ENCODE measurements around the gene GRM7.

GRM7 gene

DNA sequence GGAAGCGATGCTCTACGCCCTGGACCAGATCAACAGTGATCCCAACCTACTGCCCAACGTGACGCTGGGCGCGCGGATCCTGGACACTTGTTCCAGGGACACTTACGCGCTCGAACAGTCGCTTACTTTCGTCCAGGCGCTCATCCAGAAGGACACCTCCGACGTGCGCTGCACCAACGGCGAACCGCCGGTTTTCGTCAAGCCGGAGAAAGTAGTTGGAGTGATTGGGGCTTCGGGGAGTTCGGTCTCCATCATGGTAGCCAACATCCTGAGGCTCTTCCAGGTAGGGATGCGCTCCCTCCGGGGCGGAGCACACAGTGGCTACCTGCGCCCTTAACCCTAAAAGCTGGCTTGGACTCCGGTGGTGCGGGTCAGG is 698 bp downstream of the GRM7 start:
- H2BK120ac ChIP-seq (ENCODE audit: insufficient read depth, low read length, poor library complexity): no peak overlapping the region
- no peak for DNase-seq
- H2AFZ ChIP-seq (ENCODE audit: insufficient read depth, low read length, poor library complexity): peak overlapping the region; percentile 5
- peak overlapping the region; percentile 64 for H3K4me3 ChIP-seq (ENCODE audit: low read depth, low read length)
- H4K8ac ChIP-seq (ENCODE audit: low read depth, low read length): no peak overlapping the region
- no peaks in the 10 kb centered on the region for H3K79me2 ChIP-seq (ENCODE audit: control insufficient read depth, insufficient read depth, low read length, poor library complexity)
- H3K79me1 ChIP-seq (ENCODE audit: low read length): no peaks in the 10 kb centered on the region
- no peak overlapping the region for H4K91ac ChIP-seq (ENCODE audit: low read depth, low read length)
- no peak overlapping the region for H3K14ac ChIP-seq (ENCODE audit: low read length)
- H2BK12ac ChIP-seq (ENCODE audit: low read length): no peak overlapping the region
- no peak overlapping the region for H2BK5ac ChIP-seq (ENCODE audit: low read depth, low read length, poor library complexity)
- H3K36me3 ChIP-seq (ENCODE audit: control insufficient read depth in 1 of 2, insufficient read depth in 2 of 2, low read length in 2 of 2): no peaks in the 10 kb centered on the region
- no peak overlapping the region for H4K12ac ChIP-seq (ENCODE audit: low read depth, low read length)
- no peak overlapping the region for H3K9ac ChIP-seq (ENCODE audit: low read length)
- H3K4me1 ChIP-seq (ENCODE audit: control insufficient read depth in 1 of 2, insufficient read depth in 2 of 2, low read length in 2 of 2): peaks cover 4 to 14% of the 10 kb centered on the region in 2 experiments
- no peak overlapping the region for H3K18ac ChIP-seq (ENCODE audit: low read length)
- peak overlapping the region; percentile 84 for H3K4me2 ChIP-seq (ENCODE audit: low read length)
- WGBS (ENCODE audit: extremely low coverage, insufficient coverage, insufficient read length): no CpG with 5 or more reads among the region's 30 CpGs
- no peak overlapping the region for H3K4ac ChIP-seq (ENCODE audit: low read depth, low read length)
- peaks cover 43% of the 10 kb centered on the region for H3K27me3 ChIP-seq (ENCODE audit: insufficient read depth, low read length)
- H3K27ac ChIP-seq (ENCODE audit: low read depth, low read length): no peak overlapping the region
- no peak overlapping the region for H2AK5ac ChIP-seq (ENCODE audit: low read length)
- peaks cover 5% of the 10 kb centered on the region for H3K9me3 ChIP-seq (ENCODE audit: insufficient read depth, low read depth, low read length)
- H3K23ac ChIP-seq (ENCODE audit: low read length): no peak overlapping the region

DNA sequence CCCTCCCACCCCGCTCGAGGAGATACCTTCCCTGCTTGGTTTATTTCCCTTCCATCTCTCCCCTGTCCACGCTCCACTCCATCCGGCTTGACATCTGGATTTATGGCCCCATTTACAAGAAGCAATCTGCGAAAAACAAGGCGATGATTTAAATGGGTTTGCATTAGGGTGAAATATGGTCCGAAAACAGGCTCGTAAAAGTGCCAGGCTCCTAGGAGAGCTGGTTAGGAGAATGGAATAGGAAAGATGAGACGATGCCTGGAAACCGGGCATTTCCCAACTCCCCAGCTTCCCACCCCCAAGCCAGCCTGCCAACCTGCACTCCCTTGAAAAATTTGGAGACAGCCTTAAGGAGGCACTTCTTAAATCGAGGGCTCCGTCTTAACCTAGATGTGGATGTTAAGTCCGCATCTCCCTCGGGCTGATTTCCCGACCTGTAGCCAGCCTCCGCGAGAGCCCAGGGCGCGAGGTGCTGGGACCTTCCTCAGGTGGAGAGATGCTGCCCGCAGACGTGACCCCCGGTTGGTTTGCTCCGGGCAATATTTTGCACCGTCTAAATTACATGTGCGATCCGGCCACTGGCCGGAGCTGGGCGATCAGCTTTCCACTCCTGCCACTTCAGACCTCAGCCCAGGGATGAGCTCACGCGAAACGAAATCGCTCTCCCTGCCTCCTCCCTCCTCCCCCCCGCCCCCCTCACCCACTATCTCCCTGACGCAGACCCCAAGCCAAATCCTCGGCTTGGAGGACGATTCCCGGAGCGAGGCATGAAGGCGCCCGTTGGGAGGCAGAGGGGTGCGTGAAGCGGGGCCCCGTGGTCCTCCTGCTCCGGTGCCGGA is 1.3 kb downstream of the GRM7 start:
- Histone ChIP-seq H3K36me3 (ENCODE audit: control insufficient read depth in 1 of 2, insufficient read depth in 2 of 2, low read length in 2 of 2) (no peaks in the 10 kb centered on the region), H4K8ac (ENCODE audit: low read depth, low read length) (no peak overlapping the region), H3K79me1 (ENCODE audit: low read length) (no peaks in the 10 kb centered on the region), H3K79me2 (ENCODE audit: control insufficient read depth, insufficient read depth, low read length, poor library complexity) (no peaks in the 10 kb centered on the region), H3K27ac (ENCODE audit: low read depth, low read length) (no peak overlapping the region), H3K27me3 (ENCODE audit: insufficient read depth, low read length) (peaks cover 43% of the 10 kb centered on the region), H2AFZ (ENCODE audit: insufficient read depth, low read length, poor library complexity) (no peak overlapping the region), H4K12ac (ENCODE audit: low read depth, low read length) (no peak overlapping the region), H3K9me3 (ENCODE audit: insufficient read depth, low read depth, low read length) (peaks cover 5% of the 10 kb centered on the region), H3K4me1 (ENCODE audit: control insufficient read depth in 1 of 2, insufficient read depth in 2 of 2, low read length in 2 of 2) (peaks cover 4 to 14% of the 10 kb centered on the region in 2 experiments), H3K4me3 (ENCODE audit: low read depth, low read length) (no peak overlapping the region), H2BK120ac (ENCODE audit: insufficient read depth, low read length, poor library complexity) (no peak overlapping the region), H3K23ac (ENCODE audit: low read length) (no peak overlapping the region), H2AK5ac (ENCODE audit: low read length) (no peak overlapping the region), H3K4me2 (ENCODE audit: low read length) (peak overlapping the region; percentile 84), H3K18ac (ENCODE audit: low read length) (no peak overlapping the region), H3K4ac (ENCODE audit: low read depth, low read length) (no peak overlapping the region), H2BK5ac (ENCODE audit: low read depth, low read length, poor library complexity) (no peak overlapping the region), H3K9ac (ENCODE audit: low read length) (no peak overlapping the region), H2BK12ac (ENCODE audit: low read length) (no peak overlapping the region), H4K91ac (ENCODE audit: low read depth, low read length) (no peak overlapping the region), H3K14ac (ENCODE audit: low read length) (no peak overlapping the region)
- no peak for DNase-seq
- no CpG with 5 or more reads among the region's 45 CpGs for WGBS (ENCODE audit: extremely low coverage, insufficient coverage, insufficient read length)

GRCh38 chr3:6862880-6863195 is 1.9 kb downstream of the GRM7 start:
- no peak overlapping the region for H3K27ac ChIP-seq (ENCODE audit: low read depth, low read length)

GRCh38 chr3:6867269-6867668 is 6.4 kb downstream of the GRM7 start:
- Histone ChIP-seq H4K91ac (ENCODE audit: low read depth, low read length) (no peak overlapping the region), H2BK5ac (ENCODE audit: low read depth, low read length, poor library complexity) (no peak overlapping the region), H3K4me3 (ENCODE audit: low read depth, low read length) (no peak overlapping the region), H3K23ac (ENCODE audit: low read length) (no peak overlapping the region), H4K8ac (ENCODE audit: low read depth, low read length) (no peak overlapping the region), H3K79me2 (ENCODE audit: control insufficient read depth, insufficient read depth, low read length, poor library complexity) (no peaks in the 10 kb centered on the region), H3K4ac (ENCODE audit: low read depth, low read length) (no peak overlapping the region), H3K4me1 (ENCODE audit: control insufficient read depth in 1 of 2, insufficient read depth in 2 of 2, low read length in 2 of 2) (peaks cover 0 to under 1% of the 10 kb centered on the region in 2 experiments), H3K27ac (ENCODE audit: low read depth, low read length) (no peak overlapping the region), H3K79me1 (ENCODE audit: low read length) (no peaks in the 10 kb centered on the region), H2AK5ac (ENCODE audit: low read length) (no peak overlapping the region), H3K4me2 (ENCODE audit: low read length) (no peak overlapping the region), H3K36me3 (ENCODE audit: control insufficient read depth in 1 of 2, insufficient read depth in 2 of 2, low read length in 2 of 2) (no peaks in the 10 kb centered on the region), H2BK120ac (ENCODE audit: insufficient read depth, low read length, poor library complexity) (no peak overlapping the region), H2AFZ (ENCODE audit: insufficient read depth, low read length, poor library complexity) (no peak overlapping the region), H2BK12ac (ENCODE audit: low read length) (no peak overlapping the region), H3K14ac (ENCODE audit: low read length) (no peak overlapping the region), H3K18ac (ENCODE audit: low read length) (no peak overlapping the region), H4K12ac (ENCODE audit: low read depth, low read length) (no peak overlapping the region), H3K9me3 (ENCODE audit: insufficient read depth, low read depth, low read length) (no peaks in the 10 kb centered on the region), H3K27me3 (ENCODE audit: insufficient read depth, low read length) (peaks cover 15% of the 10 kb centered on the region), H3K9ac (ENCODE audit: low read length) (no peak overlapping the region)
- DNase-seq: no peak
- no CpG with 5 or more reads among the region's 3 CpGs for WGBS (ENCODE audit: extremely low coverage, insufficient coverage, insufficient read length)

More at GRCh38 chr3:6862880-6863195, 1.9 kb downstream of the GRM7 start:
- no peak overlapping the region for H2BK120ac ChIP-seq (ENCODE audit: insufficient read depth, low read length, poor library complexity)
- H3K79me2 ChIP-seq (ENCODE audit: control insufficient read depth, insufficient read depth, low read length, poor library complexity): no peaks in the 10 kb centered on the region
- WGBS (ENCODE audit: extremely low coverage, insufficient coverage, insufficient read length): no CpG with 5 or more reads among the region's 7 CpGs
- H3K9me3 ChIP-seq (ENCODE audit: insufficient read depth, low read depth, low read length): peaks cover 5% of the 10 kb centered on the region
- H2BK12ac ChIP-seq (ENCODE audit: low read length): no peak overlapping the region
- no peak overlapping the region for H4K8ac ChIP-seq (ENCODE audit: low read depth, low read length)
- H4K91ac ChIP-seq (ENCODE audit: low read depth, low read length): no peak overlapping the region
- H3K4me3 ChIP-seq (ENCODE audit: low read depth, low read length): no peak overlapping the region
- H3K14ac ChIP-seq (ENCODE audit: low read length): no peak overlapping the region
- no peak overlapping the region for H3K18ac ChIP-seq (ENCODE audit: low read length)
- no peak overlapping the region for H3K9ac ChIP-seq (ENCODE audit: low read length)
- H3K79me1 ChIP-seq (ENCODE audit: low read length): no peaks in the 10 kb centered on the region
- no peak overlapping the region for H2BK5ac ChIP-seq (ENCODE audit: low read depth, low read length, poor library complexity)
- H4K12ac ChIP-seq (ENCODE audit: low read depth, low read length): no peak overlapping the region
- no peak overlapping the region for H3K23ac ChIP-seq (ENCODE audit: low read length)
- H2AK5ac ChIP-seq (ENCODE audit: low read length): no peak overlapping the region
- no peak overlapping the region for H2AFZ ChIP-seq (ENCODE audit: insufficient read depth, low read length, poor library complexity)
- peaks cover 4 to 14% of the 10 kb centered on the region in 2 experiments for H3K4me1 ChIP-seq (ENCODE audit: control insufficient read depth in 1 of 2, insufficient read depth in 2 of 2, low read length in 2 of 2)
- H3K36me3 ChIP-seq (ENCODE audit: control insufficient read depth in 1 of 2, insufficient read depth in 2 of 2, low read length in 2 of 2): no peaks in the 10 kb centered on the region
- H3K4ac ChIP-seq (ENCODE audit: low read depth, low read length): no peak overlapping the region
- H3K27me3 ChIP-seq (ENCODE audit: insufficient read depth, low read length): peaks cover 43% of the 10 kb centered on the region
- DNase-seq: no peak
- peak overlapping the region; percentile 11 for H3K4me2 ChIP-seq (ENCODE audit: low read length)
